NCI-H2227 treated with DMSO at 0.1 percent for 48 hours (cell line): ENCODE results near the gene CHRNB1.

Experiments
- DNase-seq: peaks from one replicate; lab custom pipeline; 2025; lab: John Stamatoyannopoulos, UW

Gene CHRNB1

DNA sequence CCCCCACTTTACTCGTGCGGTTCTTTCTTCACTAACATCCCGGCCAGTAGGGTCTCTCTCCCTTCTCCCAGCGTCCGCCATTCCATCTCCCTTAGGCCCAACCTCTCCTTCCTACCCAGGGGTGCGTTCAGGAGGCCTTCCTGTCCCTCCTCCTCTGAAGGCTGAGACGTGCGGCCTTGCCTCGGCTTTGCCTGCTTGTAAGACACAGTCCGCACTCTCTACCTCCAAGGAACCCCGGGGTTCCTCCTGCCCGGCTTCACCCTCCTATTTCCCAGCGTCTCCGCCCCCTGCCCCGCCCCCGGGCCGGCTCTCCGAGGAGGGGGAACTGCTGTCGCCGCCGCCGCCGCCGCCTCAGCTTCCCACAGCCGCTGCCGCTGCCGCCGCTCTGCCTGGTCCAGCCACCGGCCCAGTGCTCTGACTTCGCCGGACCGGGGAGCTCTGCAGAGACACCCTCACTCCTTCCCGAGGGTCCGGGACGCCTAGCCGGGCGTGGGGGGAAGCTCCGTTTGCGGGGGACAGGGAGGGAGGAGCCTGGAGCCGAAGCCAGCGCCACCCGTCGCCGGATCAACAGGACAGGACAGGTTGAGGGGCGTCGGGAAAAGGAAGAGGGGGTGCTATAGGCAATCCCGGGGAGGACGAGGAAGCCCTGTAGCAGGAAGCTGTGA, 6.8 kb upstream of the CHRNB1 start:
- peak; percentile 48 for DNase-seq

DNA sequence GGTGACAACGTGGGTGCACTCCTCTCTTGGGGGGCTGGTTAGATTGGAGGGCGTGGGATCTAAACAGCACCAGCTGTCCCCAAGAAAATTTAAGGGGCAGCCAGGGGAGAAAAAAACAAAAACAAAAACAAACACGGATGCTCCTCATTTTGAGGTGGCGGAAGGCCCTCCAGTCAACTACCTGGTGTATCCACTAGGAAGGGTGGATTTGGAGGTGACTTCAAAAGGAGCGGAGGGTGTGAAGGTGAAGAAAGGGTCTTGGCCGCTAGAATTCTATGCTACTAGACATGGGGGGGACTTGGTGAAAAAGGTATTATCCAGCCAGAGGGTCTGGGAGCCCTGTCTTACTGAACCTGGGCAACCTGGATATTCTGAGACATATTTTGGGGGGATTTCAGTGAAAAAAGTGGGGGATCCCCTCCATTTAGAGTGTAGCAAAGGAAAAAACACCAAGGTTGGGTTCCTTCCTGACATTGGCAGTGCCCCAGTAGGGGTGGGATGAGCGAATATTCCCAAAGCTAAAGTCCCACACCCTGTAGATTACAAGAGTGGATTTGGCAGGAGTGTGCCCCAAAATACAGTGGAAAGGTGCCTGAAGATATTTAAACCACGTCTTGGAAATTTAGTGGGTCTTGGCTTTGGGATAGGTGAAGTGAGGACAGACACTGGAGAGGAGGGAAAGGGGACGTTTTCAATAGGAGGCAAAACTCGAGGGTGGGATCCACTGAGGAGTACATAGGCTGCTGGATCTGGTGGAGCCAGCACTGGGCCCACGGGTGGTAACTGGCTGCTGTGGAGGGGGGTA, 6.0 kb upstream of the CHRNB1 start:
- DNase-seq = no peak

DNA sequence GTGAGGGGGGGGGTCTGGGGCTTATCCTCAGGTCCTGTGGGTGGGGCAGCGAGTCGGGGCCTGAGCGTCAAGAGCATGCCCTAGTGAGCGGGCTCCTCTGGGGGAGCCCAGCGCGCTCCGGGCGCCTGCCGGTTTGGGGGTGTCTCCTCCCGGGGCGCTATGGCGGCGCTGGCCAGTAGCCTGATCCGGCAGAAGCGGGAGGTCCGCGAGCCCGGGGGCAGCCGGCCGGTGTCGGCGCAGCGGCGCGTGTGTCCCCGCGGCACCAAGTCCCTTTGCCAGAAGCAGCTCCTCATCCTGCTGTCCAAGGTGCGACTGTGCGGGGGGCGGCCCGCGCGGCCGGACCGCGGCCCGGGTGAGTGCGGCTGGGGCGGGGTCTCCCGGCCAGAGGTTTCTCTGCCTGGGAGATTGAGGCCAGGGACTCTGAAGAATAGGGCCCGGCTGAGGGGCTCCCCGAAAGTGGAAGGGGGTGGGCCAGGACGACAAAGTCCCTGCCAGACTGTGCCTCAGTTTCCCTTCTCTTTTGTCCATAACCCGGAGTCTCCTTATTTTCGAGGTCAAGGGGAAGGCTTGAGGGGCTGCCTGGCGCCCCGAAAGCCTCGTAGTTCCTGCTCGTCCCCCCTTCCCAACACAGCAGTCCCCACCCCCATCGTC, 5.3 kb upstream of the CHRNB1 start, which contains the start of gene FGF11:
TSS of gene FGF11 (plus strand) at position 51 of the 651 bp plus-strand sequence. CDS start at position 160, 109 bp downstream.
- DNase-seq = no peak

DNA sequence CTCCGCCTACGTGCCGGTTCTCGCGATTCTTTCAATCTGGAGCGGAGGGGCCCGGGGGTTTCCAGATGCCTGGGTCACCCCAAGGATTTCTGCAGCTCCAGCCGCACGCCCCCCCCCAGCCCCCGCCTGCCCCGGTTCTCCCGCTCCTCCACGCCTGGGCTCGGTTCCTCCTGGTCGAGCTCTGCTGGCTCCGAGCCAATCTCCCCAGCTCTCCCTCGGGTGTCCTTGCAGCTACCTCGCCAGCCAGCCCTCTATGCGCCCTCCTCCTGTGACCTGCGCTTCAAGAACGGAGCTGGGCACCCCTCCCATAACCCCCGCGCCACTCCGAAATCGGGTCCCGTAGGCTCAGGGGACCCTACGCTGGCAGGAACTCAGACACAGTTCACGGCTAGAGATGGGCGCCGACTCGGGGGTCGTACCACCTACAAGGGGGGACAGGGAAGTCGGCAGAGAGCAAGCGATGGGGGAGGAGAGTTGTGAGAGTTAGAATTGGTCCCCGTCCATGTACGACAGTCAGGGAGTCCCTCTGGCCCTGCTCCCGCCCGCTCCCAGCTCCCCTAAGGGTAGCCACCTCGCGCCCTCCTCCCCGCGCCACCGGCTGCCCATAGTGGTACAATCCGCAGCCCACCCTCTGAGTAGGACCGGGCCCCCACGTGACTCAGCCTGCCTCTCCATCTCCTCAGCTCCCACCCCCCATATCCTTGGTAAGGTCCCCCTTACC, 4.6 kb upstream of the CHRNB1 start:
- DNase-seq = peak; percentile 80

DNA sequence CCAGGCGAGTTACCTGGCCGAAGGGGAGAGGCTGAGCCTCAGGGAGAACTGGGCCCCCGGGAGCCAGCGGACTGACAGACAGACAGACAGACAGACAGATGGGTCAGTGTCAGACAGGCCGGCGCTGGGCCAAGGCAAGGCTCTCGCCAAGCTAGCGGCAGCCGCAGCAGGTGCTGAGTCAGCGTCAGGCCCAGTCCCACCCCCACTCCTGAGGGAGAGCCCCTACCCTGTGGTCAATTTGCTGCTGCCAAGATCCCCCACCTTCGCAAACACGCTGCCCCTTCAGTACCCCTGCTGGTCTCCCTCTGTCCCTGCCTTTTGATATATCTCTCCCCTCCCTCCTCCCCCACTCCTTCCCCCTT, 4.0 kb upstream of the CHRNB1 start:
- DNase-seq = peak; percentile 80

DNA sequence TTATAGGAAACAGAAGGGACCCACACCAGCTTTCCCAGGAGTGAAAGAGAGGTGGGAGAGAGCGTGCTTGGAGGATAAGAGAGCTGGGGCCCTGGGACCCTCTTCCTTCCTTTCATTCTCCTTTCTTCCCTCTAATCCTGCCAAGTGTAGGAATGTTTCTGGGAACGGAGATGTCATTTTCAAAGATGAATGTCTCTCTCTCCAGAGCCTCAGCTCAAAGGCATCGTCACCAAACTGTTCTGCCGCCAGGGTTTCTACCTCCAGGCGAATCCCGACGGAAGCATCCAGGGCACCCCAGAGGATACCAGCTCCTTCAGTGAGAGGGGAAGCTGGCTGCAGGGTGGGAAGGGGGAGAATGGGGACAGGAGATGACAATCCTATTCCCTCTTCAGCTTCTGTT, 3.6 kb upstream of the CHRNB1 start:
- DNase-seq = no peak

DNA sequence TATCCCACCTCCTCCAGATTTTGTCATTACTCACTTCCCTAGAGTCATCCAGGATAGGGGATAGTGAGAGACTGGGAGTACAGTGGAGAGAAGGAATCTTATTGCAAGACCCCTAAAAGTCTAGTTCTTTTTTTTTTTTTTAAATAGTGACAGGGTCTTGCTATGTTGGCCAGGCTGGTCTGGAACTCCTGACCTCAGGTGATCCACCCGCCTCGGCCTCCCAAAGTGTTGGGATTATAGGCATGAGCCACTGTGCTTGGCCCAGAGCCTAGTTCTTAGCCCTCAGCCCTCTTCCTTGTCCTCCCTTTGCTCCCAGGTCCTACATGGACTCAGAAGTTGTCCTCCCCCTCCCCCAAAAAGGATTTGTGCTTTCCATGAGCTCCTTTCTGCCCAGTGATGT, 2.7 kb upstream of the CHRNB1 start:
- no peak for DNase-seq

DNA sequence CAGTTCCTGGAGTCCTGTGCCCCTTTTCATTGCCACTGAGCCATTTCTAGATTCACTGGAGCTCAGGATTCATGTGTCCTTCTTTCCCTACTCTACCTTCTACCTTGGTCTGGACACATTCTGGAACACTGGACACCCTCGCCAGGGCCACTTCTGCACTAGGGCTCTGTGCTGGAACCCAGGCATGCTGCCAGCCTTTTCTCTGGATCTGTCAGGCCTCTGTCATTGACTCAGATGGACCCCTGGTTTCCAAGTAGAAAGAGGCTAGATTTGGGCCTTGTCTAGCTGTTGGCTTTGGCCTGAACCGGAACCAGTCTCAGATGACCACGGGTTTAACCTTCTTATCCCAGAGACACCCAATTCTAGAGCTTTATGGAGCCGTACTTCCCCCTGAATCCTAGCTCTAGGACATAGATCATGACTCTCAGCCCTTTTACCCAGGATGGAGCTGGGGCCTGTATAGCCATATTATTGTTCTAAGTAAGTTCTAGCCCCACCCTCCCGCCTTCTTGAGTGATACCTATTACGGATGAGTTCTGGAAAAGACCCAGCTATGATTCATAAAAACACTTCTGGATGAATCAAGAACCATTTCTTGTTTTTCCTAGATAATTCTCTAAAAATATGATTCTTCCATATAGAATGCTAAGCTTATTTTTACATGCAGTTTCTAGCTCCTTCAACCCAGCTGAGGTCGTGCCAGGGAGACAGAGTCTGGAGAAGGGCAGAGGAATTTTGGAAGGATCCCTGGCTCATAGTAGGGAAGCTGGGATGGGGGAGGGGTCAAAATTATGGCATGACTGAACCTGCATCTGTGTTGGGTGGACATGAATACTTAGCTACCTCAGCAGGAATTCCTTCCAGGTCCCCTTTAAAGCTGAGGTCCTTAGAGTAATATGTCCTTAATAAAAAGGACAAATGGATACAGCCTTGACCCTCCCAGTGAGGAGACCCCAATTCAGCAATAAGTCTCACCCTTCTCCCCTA, 1.1 kb upstream of the CHRNB1 start:
- no peak for DNase-seq

DNA sequence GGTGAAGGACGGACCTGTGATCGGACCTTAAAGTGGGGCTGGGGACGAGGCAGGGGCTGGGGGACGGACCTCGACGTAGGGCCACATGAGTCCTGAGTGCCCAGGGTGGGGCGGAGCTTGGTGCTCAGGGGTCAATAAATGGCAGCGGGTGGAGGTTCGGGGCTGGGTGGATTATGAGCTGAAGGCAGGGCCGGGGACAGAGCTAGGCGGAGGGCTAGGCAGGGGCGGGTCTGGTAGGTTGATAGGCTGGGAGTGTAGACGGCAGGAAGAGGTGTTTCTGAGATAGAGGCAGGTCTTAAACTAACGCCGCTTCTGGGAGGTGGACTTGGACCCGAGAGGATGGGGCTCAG, 733 bp downstream of the CHRNB1 start:
- peak; percentile 37 for DNase-seq

DNA sequence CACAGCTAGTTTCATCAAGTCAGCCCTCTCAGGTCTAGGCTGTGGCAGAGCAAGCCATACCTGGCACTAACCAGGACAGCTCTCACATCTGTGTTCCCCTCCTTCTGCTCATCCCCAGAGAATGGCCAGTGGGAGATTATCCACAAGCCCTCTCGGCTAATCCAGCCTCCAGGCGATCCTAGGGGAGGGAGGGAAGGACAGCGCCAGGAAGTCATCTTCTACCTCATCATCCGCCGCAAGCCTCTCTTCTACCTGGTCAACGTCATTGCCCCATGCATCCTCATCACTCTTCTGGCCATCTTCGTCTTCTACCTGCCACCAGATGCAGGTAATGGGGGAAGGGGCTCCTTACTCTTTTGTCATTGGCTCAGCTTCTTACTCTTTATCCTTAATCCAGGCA, 3.6 kb downstream of the CHRNB1 start:
- DNase-seq = no peak

DNA sequence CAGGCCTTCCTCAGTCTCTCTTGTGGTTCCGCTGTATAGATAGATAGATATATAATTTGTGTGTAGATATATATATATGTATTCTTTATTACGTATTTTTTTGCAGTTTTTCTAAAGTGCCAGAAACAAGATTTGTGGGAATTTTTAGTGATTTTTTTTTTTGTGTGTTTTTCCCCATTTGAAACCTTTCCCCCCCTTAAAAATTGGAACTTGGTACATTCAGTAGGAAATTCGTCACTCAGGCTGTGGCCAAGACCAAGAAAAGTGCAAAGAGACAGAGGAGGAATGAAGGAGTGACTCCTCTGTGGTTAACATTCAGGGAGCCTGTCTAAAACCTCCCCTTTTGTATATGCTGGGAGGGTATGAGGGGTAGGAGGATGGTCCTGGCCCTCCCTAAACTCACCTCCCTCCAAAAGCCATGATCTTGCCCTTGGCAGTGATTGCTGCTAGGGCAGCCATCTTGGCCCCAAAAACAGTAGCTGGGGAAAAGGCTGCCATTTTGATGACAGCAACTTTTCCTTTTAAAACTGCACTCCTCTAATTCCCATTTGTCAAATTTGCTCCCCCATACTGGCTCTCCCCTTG, 15.2 kb downstream of the CHRNB1 start:
- DNase-seq = no peak

DNA sequence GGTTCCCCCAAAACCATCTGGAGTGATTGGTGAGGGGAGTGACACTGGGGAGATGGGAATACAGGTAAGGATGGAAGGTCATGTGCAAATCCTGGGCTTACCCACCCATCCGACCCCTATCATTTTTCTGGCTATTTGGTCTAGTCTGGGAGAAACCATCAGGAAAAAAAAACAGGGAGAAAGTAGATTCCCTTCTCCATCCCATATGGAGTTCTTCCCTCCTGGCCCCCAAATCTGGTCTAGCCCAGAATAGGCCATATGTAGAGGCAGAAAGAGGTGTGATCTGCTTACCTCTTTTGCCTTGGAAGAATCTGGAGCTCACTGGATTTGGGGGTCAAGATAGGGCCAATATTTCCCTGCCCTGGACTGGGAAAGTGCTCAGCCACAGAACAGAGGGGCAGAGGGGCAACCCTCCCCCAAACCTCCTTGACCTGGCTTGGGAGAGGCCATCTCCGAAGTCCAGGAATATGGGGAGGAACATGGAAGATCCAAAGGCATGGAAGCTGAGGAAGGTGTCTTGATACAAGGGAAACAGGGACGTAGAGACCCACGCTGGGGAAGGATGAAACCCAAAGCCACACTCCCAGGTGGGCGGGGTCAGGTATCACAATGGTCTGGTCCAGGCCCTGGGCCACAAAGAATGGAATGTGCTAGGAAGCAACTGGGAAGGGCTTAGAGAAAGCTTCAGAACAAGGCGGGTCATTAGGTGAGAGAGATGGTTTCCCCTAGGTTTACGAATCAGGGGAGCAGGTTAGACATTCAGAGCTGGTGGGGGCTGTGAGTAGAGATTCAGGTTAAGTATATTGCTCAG, 16.2 kb downstream of the CHRNB1 start:
- no peak for DNase-seq

DNA sequence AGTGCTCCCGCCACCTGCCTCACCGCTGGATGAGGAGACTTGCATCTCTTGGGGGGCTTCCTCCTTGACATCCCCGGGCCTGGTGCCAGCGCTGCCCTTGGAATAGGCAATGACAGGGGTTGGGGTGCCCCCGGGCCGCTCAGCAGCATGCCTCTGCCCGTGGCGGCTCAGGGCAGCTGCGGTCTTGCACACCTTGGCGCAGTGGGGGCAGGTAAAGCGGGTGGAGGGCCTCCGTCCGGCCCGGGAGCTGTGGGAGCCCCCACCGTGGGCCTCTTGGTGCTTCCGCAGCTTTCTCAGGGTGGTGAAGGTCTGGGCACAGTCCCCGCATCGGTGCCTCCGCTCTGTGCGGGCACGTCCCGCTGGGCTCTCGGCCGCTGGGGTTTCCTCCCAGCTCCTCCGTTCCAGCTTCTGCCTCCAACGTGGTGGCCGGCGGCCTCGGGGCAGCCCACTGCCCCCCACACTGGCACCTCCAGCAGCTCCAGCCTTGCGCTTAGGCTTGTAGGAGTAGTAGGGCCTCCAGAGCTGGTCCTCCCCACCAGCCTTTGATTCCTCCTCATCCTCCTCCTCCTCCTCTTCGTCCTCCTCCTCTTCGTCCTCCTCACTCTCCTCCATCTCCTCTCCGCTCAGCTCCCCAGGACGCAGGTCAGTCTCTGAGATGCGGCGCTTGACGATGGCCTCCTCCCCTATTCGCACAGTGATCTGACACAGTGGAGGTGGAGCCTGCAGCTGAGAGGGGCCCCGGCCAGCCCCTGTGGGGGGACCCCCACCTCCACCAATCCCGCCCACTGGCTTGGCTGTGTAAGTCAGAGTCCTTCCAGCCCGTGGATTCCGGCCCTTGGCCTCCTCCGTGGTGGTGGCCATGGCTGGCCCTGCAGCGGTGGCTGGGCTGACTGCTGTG, 17.9 kb downstream of the CHRNB1 start:
- DNase-seq = no peak

DNA sequence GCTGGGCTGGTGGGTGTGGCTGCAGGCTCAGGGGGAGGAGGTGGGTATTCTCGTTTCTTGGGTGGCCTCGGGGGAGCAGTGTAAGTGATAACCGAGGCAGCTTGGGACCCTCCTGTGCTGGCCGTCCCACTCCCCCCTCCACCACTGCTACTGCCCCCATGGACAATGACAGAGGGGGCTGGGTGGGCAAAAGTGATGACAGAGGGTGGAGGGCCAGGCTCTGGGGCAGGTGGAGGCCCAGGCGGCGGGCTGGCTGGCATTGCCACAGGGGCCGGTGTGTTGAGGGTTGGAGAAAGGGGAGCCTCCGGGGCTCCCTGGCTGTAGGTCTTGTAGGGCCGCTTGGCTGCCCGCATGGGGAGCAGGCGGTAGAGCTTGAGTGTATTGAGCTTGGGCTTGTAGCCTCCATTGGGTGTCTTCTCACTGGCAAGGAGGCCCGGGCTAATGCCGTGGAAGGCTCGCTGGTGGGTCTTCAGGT, 18.5 kb downstream of the CHRNB1 start:
- DNase-seq = no peak

DNA sequence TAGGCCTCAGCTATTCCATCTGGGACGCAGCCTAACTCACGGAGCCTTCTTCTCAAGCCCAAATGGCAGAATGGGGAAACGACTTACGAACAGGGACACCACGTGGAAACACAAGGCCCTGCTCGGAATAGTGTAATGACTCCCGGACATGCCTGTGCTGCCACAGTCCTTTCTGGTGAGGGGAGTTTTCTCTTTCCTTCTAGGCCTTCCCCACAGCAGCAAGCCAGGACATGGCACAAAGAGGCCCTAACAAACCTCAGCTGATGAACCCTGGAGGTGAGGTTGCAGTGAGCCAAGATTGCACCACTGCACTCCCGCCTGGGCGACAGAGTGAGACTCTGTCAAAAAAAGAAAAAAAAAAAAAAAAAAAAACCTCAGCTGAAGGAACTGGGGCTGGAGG, 19.2 kb downstream of the CHRNB1 start:
- DNase-seq = no peak

DNA sequence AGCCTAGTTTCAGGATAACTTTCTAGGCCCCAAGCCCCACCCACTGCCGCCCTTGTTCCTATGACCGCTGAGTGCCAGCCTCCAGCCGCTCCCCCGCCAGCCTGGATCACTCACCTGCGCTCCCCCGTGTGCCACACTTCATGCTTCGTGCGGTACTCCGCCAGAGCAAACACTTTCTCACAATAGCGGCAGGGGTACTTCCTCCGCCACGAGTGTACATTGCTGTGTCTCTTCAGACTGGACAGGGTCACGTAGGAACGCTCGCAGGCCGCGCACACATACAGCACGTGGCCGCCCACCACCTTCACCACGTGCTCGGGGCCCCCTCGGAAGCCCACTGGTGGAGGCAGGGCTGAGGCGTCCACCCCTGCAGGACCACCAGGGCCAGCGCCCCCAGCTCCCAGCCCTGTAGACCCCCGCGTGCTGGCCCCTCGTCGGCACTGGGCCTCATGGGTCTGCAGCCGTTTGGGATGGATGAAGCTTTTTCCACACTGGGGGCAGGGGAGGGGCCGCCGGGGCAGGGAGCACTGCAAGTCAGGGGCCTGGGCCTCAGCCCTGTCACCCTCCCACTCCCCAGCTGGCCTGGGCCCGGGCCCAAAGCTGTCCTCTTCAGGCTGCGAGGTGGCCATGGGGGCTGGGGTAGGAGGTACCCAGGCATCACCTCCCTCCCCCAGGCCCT, 20.9 kb downstream of the CHRNB1 start:
- no peak for DNase-seq

DNA sequence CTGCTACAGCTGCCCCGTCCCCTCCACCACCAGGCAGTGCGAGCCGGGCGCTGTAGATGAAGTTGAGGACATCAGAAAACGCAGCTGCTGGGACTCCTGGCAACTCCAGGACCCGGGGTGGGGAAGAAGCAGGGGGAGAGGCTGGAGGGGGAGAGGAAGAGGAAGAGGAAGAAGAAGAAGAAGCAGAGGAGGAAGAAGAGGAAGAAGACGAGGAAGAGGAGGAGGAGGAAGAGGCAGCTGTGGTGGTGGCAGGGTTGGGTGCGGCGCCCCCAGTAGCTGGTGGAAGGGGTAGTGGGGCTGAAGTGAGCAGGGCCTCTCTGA, 21.4 kb downstream of the CHRNB1 start:
- DNase-seq = no peak

DNA sequence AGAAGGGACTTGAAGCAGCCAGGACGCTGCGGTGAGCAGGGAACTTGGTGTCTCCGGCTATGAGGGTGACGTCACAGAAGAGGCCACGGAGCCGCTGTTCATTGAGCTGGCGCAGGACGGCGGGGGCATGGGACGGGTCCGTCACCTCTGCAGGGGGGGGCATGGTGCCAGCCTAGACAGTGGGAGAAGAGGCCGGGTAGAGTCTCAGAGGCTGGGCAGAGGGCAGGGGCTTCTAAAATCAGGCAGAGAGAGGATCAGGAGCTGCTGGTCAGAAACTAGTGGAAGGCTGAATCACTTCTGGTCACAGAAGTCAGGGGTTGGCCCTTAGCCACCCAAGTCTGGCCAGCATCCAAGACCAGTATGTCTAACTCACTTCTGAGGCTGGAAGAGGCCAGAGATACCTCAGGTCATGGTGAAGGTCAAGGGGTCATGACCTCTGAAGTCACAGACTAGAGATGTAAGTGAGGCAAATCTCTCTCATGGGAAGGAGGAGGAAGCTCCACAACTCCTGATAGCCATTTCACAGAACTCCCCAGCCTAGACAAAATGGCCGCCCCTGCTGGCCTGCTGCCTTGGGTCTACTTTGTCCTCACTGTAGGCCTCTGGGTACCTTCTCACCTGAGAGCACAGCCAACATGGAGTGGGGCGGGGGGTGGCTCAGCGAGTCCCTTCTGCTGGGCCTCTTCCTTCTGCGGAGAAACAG, 21.9 kb downstream of the CHRNB1 start:
- DNase-seq = no peak
